ENCODE results near the gene ST6GALNAC4.
"Not testable (repeated sequence)": the region's sequence is repeated elsewhere in the genome, so short reads cannot be mapped to it uniquely, and the experiment has no call there.

Gene ST6GALNAC4

GRCh38 chr9:127884976-127885490, 31.8 kb downstream of the ST6GALNAC4 start:
- DNase-seq = no peak

- DNase-seq = peak; percentile 53
Measured at GRCh38 chr9:127884427-127884911, 32.4 kb downstream of the ST6GALNAC4 start.

- DNase-seq = no peak
Measured at GRCh38 chr9:127883959-127884358, 32.9 kb downstream of the ST6GALNAC4 start.

- DNase-seq = not testable (repeated sequence)
Measured at GRCh38 chr9:127881715-127882114, 35.1 kb downstream of the ST6GALNAC4 start.

GRCh38 chr9:127880143-127880542, 36.7 kb downstream of the ST6GALNAC4 start:
- no peak for DNase-seq

GRCh38 chr9:127878652-127879390, 38.0 kb downstream of the ST6GALNAC4 start:
- DNase-seq = no peak

- DNase-seq = no peak
Measured at GRCh38 chr9:127878001-127878651, 38.7 kb downstream of the ST6GALNAC4 start.

GRCh38 chr9:127877566-127877998, 39.3 kb downstream of the ST6GALNAC4 start, which contains the start of gene AK1:
Gene AK1 (minus strand): TSS chr9:127877675. CDS start chr9:127874617, 3,058 bp downstream.
- no peak for DNase-seq

GRCh38 chr9:127876764-127877562, 39.9 kb downstream of the ST6GALNAC4 start:
- DNase-seq = no peak

- no peak for DNase-seq
Measured at GRCh38 chr9:127876026-127876763, 40.6 kb downstream of the ST6GALNAC4 start.

- no peak for DNase-seq
Measured at GRCh38 chr9:127875306-127875966, 41.4 kb downstream of the ST6GALNAC4 start.

- no peak for DNase-seq
Measured at GRCh38 chr9:127874301-127875221, 42.3 kb downstream of the ST6GALNAC4 start.

GRCh38 chr9:127873886-127874285, 43.0 kb downstream of the ST6GALNAC4 start:
- DNase-seq = no peak

- no peak for DNase-seq
Measured at GRCh38 chr9:127873223-127873691, 43.6 kb downstream of the ST6GALNAC4 start.

GRCh38 chr9:127872369-127873222, 44.2 kb downstream of the ST6GALNAC4 start:
- no peak for DNase-seq

GRCh38 chr9:127871531-127871930, 45.3 kb downstream of the ST6GALNAC4 start:
- DNase-seq = no peak

GRCh38 chr9:127870887-127871286, 46.0 kb downstream of the ST6GALNAC4 start:
- no peak for DNase-seq

GRCh38 chr9:127870153-127870491, 46.7 kb downstream of the ST6GALNAC4 start:
- not testable (repeated sequence) for DNase-seq

Data from NCI-H2081 treated with DMSO at 0.1 percent for 48 hours (cell line).